ENCODE data around the gene HGF.

HGF gene

GRCh38 chr7:81788246-81788645, 18.4 kb upstream of the HGF start:
- H3K27ac ChIP-seq: no peak overlapping the region
- DNase-seq (ENCODE audit: low spot score): no peak
- no peak for TF ChIP-seq CTCF (conservative IDR thresholded peaks at IDR 0.05; ENCODE audit: low read depth)
- ChIA-PET CTCF (no interaction called here), POLR2A (ENCODE audit: low non-redundant PET) (no interaction called here)

- DNase-seq (ENCODE audit: low spot score): no peak
- no peak overlapping the region for H3K27ac ChIP-seq
- CTCF ChIA-PET: no interaction called here
- TF ChIP-seq CTCF (conservative IDR thresholded peaks at IDR 0.05; ENCODE audit: low read depth): no peak
- POLR2A ChIA-PET (ENCODE audit: low non-redundant PET): no interaction called here
Observed at GRCh38 chr7:81783818-81784217, 14.0 kb upstream of the HGF start.

DNA sequence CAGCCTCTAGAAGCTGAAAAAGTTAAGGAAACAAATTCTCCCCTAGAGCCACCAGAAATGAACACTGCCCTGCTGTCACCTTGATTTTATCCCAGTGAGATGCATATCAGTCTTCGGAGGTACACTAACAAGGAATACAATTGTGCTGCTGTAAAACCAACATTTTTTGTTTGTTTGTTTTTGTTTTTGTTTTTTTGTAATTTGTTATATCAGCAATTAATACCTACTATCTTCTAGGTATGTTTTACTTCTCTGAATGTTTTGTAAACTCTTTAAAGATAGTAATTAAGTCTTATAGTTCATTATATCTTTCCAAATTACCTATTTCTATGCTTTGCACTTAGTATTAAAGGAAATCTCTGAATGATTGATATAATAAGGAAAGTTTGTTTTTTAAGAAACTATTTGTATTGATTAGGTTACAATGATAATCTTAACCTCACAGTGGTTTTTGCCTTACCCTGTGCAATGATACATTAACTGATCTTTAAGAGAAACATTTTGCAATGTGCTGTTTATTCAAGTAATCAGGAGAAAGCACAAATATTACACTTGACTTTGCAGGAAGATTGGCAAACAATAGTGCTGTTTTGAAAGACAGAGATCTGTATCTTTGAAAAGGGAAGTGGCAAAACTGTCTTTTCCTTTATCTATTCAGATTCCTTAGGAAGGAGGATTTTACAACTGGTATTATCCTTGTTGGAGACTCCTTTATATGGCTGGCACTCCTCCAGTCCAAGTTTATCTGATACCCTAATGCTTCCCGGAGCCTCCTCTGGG, 11.3 kb upstream of the HGF start:
- no peak overlapping the region for H3K27ac ChIP-seq
- CTCF ChIA-PET: interaction anchor here (0.7 kb wide), 1 partner anchor 21 kb away, joined by 4 read pairs; no protein-coding TSS in a partner anchor
- TF ChIP-seq CTCF (conservative IDR thresholded peaks at IDR 0.05; ENCODE audit: low read depth): no peak
- no peak for DNase-seq (ENCODE audit: low spot score)
- POLR2A ChIA-PET (ENCODE audit: low non-redundant PET): no interaction called here

- TF ChIP-seq CTCF (conservative IDR thresholded peaks at IDR 0.05; ENCODE audit: low read depth): no peak
- no peak for DNase-seq (ENCODE audit: low spot score)
- CTCF ChIA-PET: no interaction called here
- no peak overlapping the region for H3K27ac ChIP-seq
- POLR2A ChIA-PET (ENCODE audit: low non-redundant PET): no interaction called here
Observed at GRCh38 chr7:81779706-81780105, 9.9 kb upstream of the HGF start.

GRCh38 chr7:81777697-81778096, 7.8 kb upstream of the HGF start:
- H3K27ac ChIP-seq: no peak overlapping the region
- POLR2A ChIA-PET (ENCODE audit: low non-redundant PET): no interaction called here
- CTCF ChIA-PET: interaction anchor here (0.8 kb wide), 1 partner anchor 55 kb away, joined by 4 read pairs; no protein-coding TSS in a partner anchor
- TF ChIP-seq CTCF (conservative IDR thresholded peaks at IDR 0.05; ENCODE audit: low read depth): no peak
- no peak for DNase-seq (ENCODE audit: low spot score)

GRCh38 chr7:81776948-81777630, 7.2 kb upstream of the HGF start:
- POLR2A ChIA-PET (ENCODE audit: low non-redundant PET): no interaction called here
- no peak overlapping the region for H3K27ac ChIP-seq
- no peak for DNase-seq (ENCODE audit: low spot score)
- CTCF ChIA-PET: interaction anchor here (0.8 kb wide), 1 partner anchor 56 kb away, joined by 4 read pairs; no protein-coding TSS in a partner anchor
- 0 out of 2 replicates have a peak, but pooled peaks have one; percentile 9 for TF ChIP-seq CTCF (conservative IDR thresholded peaks at IDR 0.05; ENCODE audit: low read depth)

Data from RWPE1 (cell line).